HG03039 (cell line): ENCODE data around the gene TMEM109.

ENCODE experiments used
- ATAC-seq: cut with Tn5 transposase; IDR thresholded peaks from one replicate; pipeline ENCODE4 v1.9.1; 2021; ENCODE audit warnings: mild to moderate bottlenecking, moderate library complexity; ENCODE audit not compliant: unreplicated experiment

The TMEM109 gene, protein sequence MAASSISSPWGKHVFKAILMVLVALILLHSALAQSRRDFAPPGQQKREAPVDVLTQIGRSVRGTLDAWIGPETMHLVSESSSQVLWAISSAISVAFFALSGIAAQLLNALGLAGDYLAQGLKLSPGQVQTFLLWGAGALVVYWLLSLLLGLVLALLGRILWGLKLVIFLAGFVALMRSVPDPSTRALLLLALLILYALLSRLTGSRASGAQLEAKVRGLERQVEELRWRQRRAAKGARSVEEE

DNA sequence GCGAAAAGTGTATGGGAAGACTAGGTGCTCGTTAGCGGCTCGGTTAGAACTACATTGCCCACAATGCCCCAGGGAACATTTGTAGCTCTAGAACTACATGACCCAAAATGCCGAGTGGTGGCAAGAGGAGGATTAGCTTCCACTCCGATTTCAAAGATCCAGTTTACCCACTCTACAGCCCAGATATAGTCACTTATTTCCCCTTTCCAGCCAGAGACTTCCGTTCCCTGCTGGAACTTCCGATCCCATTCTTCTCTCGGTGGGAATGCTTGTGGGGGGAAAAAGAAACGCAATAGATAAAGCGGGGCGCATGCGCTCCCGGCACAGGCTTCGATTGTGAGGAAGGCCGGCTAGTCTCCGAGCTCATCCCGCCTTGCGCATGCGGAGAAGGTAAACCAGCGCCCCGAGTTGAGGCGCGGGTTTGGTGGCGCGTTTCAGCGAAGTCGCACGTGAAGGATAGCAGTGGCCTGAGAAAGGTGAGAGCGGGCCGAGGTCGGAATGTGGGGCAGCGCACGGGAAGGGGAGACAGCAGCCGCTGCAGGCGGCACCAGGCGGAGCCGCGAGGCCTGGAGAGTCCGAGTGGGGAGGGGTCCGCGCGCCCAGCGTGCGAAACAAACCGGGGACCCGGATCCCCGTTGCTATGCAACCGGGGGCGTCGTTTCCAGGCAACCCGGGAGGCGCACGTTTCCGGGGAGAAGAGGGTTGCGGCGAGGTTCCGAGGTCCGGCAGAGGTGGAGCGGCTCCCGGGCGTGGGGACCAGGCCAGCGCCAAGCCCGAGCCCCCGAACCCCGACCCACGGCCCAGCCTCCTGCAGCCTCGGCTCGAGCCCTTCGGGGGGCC is at the start of gene TMEM109:
Gene TMEM109, plus strand, starts transcription at position 366 of the 840 bp plus-strand sequence. CDS start 5,536 bp downstream, outside the sequence.
- peak; percentile 38 for ATAC-seq

GRCh38 chr11:60864856-60865513 is 49.0 kb upstream of the TMEM109 start:
- no peak for ATAC-seq

GRCh38 chr11:60866911-60867870 is 46.8 kb upstream of the TMEM109 start, which contains the start of gene ZP1:
ZP1 (plus strand) TSS chr11:60867542; CDS start chr11:60867562, 20 bp downstream.
- ATAC-seq: no peak

GRCh38 chr11:60867871-60868681 is 45.9 kb upstream of the TMEM109 start:
- ATAC-seq: no peak

GRCh38 chr11:60868682-60869450 is 45.1 kb upstream of the TMEM109 start:
- ATAC-seq: no peak

- no peak for ATAC-seq
These were observed 44.5 kb upstream of the TMEM109 start for GRCh38 chr11:60869451-60869825.

DNA sequence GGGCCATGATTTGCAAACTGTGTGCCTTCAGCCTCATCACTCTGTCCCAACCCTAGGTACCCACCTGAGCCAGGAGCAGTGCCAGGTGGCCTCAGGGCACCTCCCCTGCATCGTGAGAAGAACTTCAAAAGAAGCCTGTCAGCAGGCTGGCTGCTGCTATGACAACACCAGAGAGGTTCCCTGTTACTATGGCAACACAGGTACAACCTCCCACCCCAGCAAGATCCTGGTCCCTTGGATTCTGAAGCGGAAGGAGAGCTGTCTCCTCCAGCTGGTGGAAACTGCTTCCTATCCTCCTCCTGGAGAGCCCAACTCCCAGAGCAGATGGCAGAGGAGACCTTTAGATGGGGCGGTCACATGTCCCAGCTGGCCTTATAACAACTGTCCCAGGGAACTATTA is 43.7 kb upstream of the TMEM109 start:
- ATAC-seq: no peak

DNA sequence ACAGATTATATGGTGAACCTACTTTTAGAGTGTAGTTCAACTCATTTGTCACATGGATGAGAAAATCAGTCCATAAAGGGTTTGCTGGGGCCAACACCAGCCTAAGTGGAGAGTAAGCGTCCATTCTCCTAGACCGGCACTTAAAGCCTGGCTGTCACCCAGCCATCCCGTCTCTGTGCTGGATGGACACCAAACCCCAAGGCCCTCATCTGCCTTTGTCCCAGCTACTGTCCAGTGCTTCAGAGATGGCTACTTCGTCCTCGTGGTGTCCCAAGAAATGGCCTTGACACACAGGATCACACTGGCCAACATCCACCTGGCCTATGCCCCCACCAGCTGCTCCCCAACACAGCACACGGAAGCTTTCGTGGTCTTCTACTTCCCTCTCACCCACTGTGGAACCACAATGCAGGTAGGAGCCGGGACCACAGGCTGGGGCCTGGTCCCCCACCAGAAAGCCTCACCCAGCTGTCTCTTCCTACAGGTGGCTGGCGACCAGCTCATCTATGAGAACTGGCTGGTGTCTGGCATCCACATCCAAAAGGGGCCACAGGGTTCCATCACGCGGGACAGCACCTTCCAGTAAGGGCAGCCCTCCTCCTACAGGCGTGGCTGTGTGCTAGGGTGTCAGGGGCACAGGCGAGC is 43.1 kb upstream of the TMEM109 start:
- no peak for ATAC-seq

- no peak for ATAC-seq
These were observed 42.4 kb upstream of the TMEM109 start for GRCh38 chr11:60871378-60872061.

DNA sequence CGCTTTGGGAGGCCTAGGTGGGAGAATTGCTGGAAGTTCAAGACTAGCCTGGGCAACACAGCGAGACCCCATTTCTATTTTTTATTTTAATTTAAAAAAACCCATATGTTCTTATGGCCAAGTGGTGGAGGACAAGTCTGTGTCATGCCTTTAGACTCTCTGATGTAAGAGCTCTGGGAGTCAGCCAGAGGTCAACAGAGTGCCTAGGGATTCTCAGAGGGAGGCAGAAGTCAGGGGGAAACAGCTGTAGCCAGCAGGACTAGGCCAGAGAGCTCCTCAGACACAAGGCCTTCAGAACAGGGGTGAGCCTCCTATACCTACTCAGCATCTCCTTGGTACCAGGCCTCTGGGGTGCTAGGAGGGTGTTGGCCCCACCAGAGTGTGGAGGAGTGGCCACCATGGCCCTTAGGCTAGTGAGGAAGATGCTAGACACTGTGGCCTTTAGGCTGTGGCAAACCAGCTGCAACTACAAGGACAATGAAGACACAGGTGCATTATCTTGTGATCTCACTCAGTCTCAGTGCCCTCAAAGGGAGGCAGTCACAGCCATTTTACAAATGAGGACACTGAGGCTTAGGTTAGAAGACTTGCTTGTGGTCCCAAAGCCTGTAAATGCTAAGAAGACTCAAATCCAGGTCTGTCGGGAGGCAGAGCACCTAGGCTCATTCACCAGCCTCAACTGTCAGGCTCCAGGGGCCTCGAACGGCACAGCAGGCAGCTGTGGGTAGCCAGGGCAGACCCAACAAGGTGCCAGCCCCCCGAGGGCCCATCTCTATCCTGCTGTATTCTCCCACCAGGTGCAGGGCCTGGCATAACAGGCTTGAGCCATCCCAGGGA is 41.6 kb upstream of the TMEM109 start:
- no peak for ATAC-seq

GRCh38 chr11:60872961-60873524 is 40.9 kb upstream of the TMEM109 start:
- ATAC-seq: no peak

- no peak for ATAC-seq
These were observed 40.4 kb upstream of the TMEM109 start for GRCh38 chr11:60873533-60873932.

DNA sequence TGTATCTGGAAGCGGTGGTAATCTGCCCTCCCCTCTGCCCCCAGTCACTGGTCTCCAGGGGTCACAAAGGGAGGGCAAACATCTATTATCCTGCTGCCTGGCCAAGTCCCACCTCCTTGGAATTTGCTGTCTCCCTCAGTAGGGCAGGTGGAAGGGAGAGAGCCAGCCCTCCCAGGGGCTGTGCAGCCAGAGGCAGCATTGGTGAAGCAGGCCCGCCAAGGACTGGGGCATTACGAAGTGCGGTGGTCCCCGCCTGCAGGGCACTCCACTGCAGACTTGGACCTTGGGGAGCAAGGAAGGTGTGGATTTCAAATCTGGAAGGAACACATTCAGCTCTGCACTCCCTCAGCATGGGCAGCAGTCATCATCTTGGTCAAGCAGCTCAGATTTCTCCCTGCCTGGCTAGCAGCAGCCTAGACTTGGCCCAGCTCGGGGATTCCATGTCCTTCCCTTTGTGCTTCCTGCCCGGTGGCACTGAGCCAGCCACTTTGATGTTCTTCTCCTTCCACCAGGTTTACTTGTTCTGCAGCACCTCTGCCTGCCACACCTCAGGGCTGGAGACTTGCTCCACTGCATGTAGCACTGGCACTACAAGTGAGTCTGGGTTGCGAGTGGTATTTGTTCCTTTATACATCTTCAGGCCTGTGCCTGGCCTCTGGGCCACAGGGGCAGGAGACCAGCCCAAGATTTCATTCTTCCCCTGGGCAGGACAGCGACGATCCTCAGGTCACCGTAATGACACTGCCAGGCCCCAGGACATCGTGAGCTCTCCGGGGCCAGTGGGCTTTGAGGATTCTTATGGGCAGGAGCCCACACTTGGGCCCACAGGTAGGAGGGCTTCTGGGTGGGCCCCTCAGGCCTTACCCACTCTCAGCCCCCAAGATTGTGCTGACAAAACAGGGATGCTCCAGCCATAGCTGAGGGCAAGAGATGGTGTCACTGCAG is 39.3 kb upstream of the TMEM109 start:
- no peak for ATAC-seq

- no peak for ATAC-seq
These were observed 38.4 kb upstream of the TMEM109 start for GRCh38 chr11:60875366-60876167.

DNA sequence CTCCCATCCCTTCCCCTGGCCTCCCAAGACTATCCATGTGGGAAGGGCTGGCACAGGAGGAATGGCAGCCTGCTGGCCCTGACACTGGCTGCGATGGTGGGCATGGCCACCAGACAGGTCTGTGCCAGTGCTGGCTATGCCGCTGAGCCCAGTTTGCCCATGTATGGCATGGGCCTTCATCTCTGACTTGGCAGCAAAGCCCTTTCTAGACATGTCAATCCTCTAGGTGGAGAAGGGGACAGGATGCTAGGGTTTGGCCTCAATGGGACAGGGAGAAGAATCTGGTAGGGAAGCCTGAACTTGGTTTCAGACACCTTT is 37.8 kb upstream of the TMEM109 start:
- ATAC-seq: no peak
